Measurements from ENCODE around the gene IFNAR1. TPM values are rescaled to one million over a fixed set of nuclear protein-coding genes. Genes with fewer than 3 reads are reported as not detected.

IFNAR1 gene
- total and polyA plus RNA-seq, 2 of the 4 experiments (the other 2 are of a cell fraction) = 7.8 to 9.9 TPM

- no peak overlapping the region for H3K14ac ChIP-seq (replicated peaks; ENCODE audit: low read depth, low read length)
- no peak for TF ChIP-seq ELK1 (IDR thresholded peaks at IDR 0.05; ENCODE audit: borderline replicate concordance, low read depth, low read length)
- TF ChIP-seq MAFK (IDR thresholded peaks at IDR 0.05; ENCODE audit: low read depth, low read length) = no peak
- no peak for TF ChIP-seq RFX5 (IDR thresholded peaks at IDR 0.05; ENCODE audit: low read depth, low read length)
- TF ChIP-seq RCOR1 (IDR thresholded peaks at IDR 0.05; ENCODE audit: insufficient replicate concordance, low read length) = no peak
- no peak for TF ChIP-seq RAD21 (IDR thresholded peaks at IDR 0.05; ENCODE audit: low read length)
- no peak for TF ChIP-seq CEBPB (IDR thresholded peaks at IDR 0.05; ENCODE audit: low read depth, low read length)
- no peak for TF ChIP-seq CTCF (conservative IDR thresholded peaks at IDR 0.05; ENCODE audit: low read depth, low read length)
- TF ChIP-seq CHD1 (IDR thresholded peaks at IDR 0.05; ENCODE audit: low read depth, low read length) = no peak
- no peak for TF ChIP-seq MAZ (IDR thresholded peaks at IDR 0.05; ENCODE audit: borderline replicate concordance, low read depth, low read length)
- TF ChIP-seq FOS (IDR thresholded peaks at IDR 0.05; ENCODE audit: low read depth, low read length) = no peak
- no peak for TF ChIP-seq BHLHE40 (IDR thresholded peaks at IDR 0.05; ENCODE audit: low read depth, low read length)
- no peak for TF ChIP-seq SMC3 (IDR thresholded peaks at IDR 0.05; ENCODE audit: low read depth, low read length)
- TF ChIP-seq POLR2A (IDR thresholded peaks at IDR 0.05; ENCODE audit: low read depth, low read length) = no peak
- no peak for TF ChIP-seq MXI1 (IDR thresholded peaks at IDR 0.05; ENCODE audit: borderline replicate concordance, low read depth, low read length)
- TF ChIP-seq NFE2L2 (IDR thresholded peaks at IDR 0.05; ENCODE audit: low read depth, low read length) = no peak
- no peak for TF ChIP-seq USF2 (IDR thresholded peaks at IDR 0.05; ENCODE audit: low read depth, low read length)
- dilution Hi-C loops (cut with HindIII; ENCODE audit: low sequenced_read_pairs, unreplicated experiment) = no loop called here
- H4K91ac ChIP-seq (ENCODE audit: insufficient read depth, low read depth, low read length) = no peak overlapping the region
- H2AFZ ChIP-seq (replicated peaks; ENCODE audit: low read length, poor library complexity) = no peak overlapping the region
- BruUV-seq (replicated peaks) = no TSS peak
- H3K4me1 ChIP-seq (ENCODE audit: control insufficient read depth, insufficient read depth, low read length) = 0 out of 2 replicates have a peak, but pooled peaks cover 5% of the 10 kb centered on the region
- in situ Hi-C loops (cut with MboI; ENCODE audit: low sequenced_read_pairs) = no loop called here
- no peak overlapping the region for H2BK120ac ChIP-seq (ENCODE audit: low read depth, low read length)
- POLR2A ChIA-PET (ENCODE audit: unreplicated experiment) = interaction anchor here (0.6 kb wide), 1 partner anchor 297 kb away, joined by 3 read pairs; no protein-coding TSS in a partner anchor
- no peaks in the 10 kb centered on the region for H3K36me3 ChIP-seq (ENCODE audit: control insufficient read depth, insufficient read depth, low read length)
- DNase-seq = no peak
- no peak overlapping the region for H2BK5ac ChIP-seq (ENCODE audit: low read depth, low read length, poor library complexity, severe bottlenecking)
- no peak overlapping the region for H3K4me2 ChIP-seq (ENCODE audit: low read depth, low read length)
- H3K9me1 ChIP-seq (ENCODE audit: insufficient read depth, low read length) = no peaks in the 10 kb centered on the region
- H2AK5ac ChIP-seq (ENCODE audit: low read depth, low read length) = no peak overlapping the region
- H2BK20ac ChIP-seq (ENCODE audit: low read depth, low read length) = no peak overlapping the region
- CTCF ChIA-PET = interaction anchor here (1.5 kb wide), 1 partner anchor 174 kb away, joined by 3 read pairs; no protein-coding TSS in a partner anchor
- H4K8ac ChIP-seq (ENCODE audit: low read depth in 2 of 2, low read length in 2 of 2) = no peak overlapping the region
- no peak overlapping the region; the same call in 1 of the 2 replicates for H4K5ac ChIP-seq (ENCODE audit: low read depth, low read length)
- no peaks in the 10 kb centered on the region for H3K79me1 ChIP-seq (ENCODE audit: low read depth in 1 of 2, low read length in 2 of 2)
- no peak overlapping the region for H3K4ac ChIP-seq (ENCODE audit: low read depth, low read length)
- no peak; the same call in 1 of the 2 replicates for ATAC-seq (ENCODE audit: low read depth)
- no CpG with 5 or more reads among the region's 2 CpGs for WGBS, 2 experiments (ENCODE audit: extremely low coverage in 2 of 2, insufficient read length in 1 of 2)
- no peak overlapping the region; the same call in 1 of the 2 replicates for H3K18ac ChIP-seq (ENCODE audit: low read depth, low read length)
- H3K27me3 ChIP-seq (ENCODE audit: control insufficient read depth, insufficient read depth, low read length) = no peaks in the 10 kb centered on the region; the same call in 1 of the 2 replicates
- no peak overlapping the region for H3K27ac ChIP-seq (ENCODE audit: insufficient read depth, low read length)
- H3K9me3 ChIP-seq (ENCODE audit: control insufficient read depth, insufficient read depth, low read length) = peaks cover 10% of the 10 kb centered on the region
- no peak overlapping the region for H3K56ac ChIP-seq (ENCODE audit: extremely low read depth, insufficient read depth, low read length)
- no peak overlapping the region for H3K4me3 ChIP-seq (ENCODE audit: insufficient read depth, low read depth, low read length)
- H4K20me1 ChIP-seq (ENCODE audit: insufficient read depth, low read length) = no peaks in the 10 kb centered on the region
- no peak overlapping the region for H3K9ac ChIP-seq (ENCODE audit: low read depth, low read length)
- intact Hi-C loops (cut with micrococcal nuclease) = loop anchor here (1.0 to 5.0 kb wide), 2 partner anchors 37 to 175 kb away; no protein-coding TSS in a partner anchor
- no peak overlapping the region for H2AK9ac ChIP-seq (replicated peaks; ENCODE audit: low read depth, low read length, poor library complexity)
- H3K23ac ChIP-seq (ENCODE audit: low read depth, low read length) = no peak overlapping the region
- no peak overlapping the region for H2BK15ac ChIP-seq (ENCODE audit: low read depth, low read length)
Observed at GRCh38 chr21:33374080-33374449, 49.3 kb downstream of the IFNAR1 start.

All from IMR-90 (cell line).